Measurements from ENCODE around the gene TIMP2. TPM values are rescaled to one million over a fixed set of nuclear protein-coding genes. Genes with fewer than 3 reads are reported as not detected.
A peak's percentile ranks its signal among the peaks of the same experiment; 100 is the strongest.

TIMP2 gene
- total and polyA plus RNA-seq, 2 of the 13 experiments (the other 11 are each of a cell fraction or from before 2014, with no cell fraction given), result 3.8 to 8.5 TPM

DNA sequence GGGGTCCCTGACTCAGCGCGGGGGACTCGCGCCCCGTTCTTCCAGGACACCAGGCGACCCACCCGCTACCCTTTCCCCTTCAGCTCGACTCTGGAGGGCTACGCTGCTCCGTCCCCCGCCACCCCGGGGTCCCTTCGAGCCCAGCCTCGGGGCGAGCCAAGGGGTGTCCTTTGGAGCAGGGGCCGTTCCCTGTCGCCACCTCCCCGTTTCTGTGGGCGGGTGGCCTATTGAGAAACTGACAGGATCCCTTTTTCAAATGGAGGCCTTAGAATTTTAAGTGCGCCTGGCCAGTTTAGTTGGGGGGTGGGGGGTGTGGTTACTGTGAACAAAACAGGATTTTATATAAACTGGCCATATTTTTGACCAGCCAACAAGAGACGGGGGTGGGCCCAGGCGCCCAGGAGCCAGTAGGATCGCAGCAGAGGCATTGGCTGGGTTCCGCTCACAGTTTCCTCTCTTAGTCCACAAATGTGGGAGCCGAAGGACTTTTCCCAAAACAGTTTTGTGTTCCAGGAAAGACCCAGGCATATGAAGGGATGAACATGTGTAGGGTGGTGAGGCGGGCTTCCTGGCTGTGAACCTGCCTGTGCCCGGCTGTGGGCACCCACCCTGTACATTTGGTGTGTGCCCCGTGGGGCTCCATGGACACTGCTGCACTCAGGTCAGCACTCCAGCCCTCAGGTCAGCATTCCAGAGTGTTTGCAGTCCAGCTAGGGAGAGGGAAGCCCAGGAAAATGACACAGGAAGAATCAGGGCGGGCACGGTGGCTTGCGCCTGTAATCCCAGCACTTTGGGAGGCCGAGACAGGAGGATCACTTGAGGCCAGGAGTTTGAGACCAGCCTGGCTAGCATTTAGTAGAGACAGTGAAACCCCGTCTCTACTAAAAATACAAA lies 722 bp upstream of the TIMP2 start (continued):
- TF ChIP-seq, protein P1, sequence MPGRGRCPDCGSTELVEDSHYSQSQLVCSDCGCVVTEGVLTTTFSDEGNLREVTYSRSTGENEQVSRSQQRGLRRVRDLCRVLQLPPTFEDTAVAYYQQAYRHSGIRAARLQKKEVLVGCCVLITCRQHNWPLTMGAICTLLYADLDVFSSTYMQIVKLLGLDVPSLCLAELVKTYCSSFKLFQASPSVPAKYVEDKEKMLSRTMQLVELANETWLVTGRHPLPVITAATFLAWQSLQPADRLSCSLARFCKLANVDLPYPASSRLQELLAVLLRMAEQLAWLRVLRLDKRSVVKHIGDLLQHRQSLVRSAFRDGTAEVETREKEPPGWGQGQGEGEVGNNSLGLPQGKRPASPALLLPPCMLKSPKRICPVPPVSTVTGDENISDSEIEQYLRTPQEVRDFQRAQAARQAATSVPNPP (CRISPR knock-in tag; IDR thresholded peaks at IDR 0.05), result no peak
- TF ChIP-seq HNF4A (CRISPR knock-in tag; IDR thresholded peaks at IDR 0.05) (no peak), FOXC1 (CRISPR knock-in tag; IDR thresholded peaks at IDR 0.05; ENCODE audit: borderline replicate concordance) (no peak; the same call in 1 of the 2 replicates), GTF2F1 (IDR thresholded peaks at IDR 0.05; ENCODE audit: low read length) (no peak), ZNF562 (CRISPR knock-in tag; IDR thresholded peaks at IDR 0.05; ENCODE audit: borderline replicate concordance) (no peak), ZSCAN20 (CRISPR knock-in tag; IDR thresholded peaks at IDR 0.05; ENCODE audit: borderline replicate concordance) (no peak), ZNF841 (CRISPR knock-in tag; IDR thresholded peaks at IDR 0.05; ENCODE audit: borderline replicate concordance) (no peak), ZNF350 (CRISPR knock-in tag; IDR thresholded peaks at IDR 0.05; ENCODE audit: borderline replicate concordance, low read depth) (no peak; the same call in 1 of the 2 replicates), HIVEP1 (CRISPR knock-in tag; IDR thresholded peaks at IDR 0.05) (peak; percentile 67), TARDBP (CRISPR knock-in tag; IDR thresholded peaks at IDR 0.05) (no peak), IRX3 (CRISPR knock-in tag; IDR thresholded peaks at IDR 0.05; ENCODE audit: borderline replicate concordance, low read depth) (no peak), EP300 (IDR thresholded peaks at IDR 0.05; ENCODE audit: low read depth in 2 of 2, low read length in 2 of 2) (no peak), EP300 (CRISPR knock-in tag; IDR thresholded peaks at IDR 0.05; ENCODE audit: borderline replicate concordance) (no peak)
- TF ChIP-seq, protein P2, sequence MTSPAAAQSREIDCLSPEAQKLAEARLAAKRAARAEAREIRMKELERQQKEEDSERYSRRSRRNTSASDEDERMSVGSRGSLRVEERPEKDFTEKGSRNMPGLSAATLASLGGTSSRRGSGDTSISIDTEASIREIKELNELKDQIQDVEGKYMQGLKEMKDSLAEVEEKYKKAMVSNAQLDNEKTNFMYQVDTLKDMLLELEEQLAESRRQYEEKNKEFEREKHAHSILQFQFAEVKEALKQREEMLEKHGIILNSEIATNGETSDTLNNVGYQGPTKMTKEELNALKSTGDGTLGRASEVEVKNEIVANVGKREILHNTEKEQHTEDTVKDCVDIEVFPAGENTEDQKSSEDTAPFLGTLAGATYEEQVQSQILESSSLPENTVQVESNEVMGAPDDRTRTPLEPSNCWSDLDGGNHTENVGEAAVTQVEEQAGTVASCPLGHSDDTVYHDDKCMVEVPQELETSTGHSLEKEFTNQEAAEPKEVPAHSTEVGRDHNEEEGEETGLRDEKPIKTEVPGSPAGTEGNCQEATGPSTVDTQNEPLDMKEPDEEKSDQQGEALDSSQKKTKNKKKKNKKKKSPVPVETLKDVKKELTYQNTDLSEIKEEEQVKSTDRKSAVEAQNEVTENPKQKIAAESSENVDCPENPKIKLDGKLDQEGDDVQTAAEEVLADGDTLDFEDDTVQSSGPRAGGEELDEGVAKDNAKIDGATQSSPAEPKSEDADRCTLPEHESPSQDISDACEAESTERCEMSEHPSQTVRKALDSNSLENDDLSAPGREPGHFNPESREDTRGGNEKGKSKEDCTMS (CRISPR knock-in tag; conservative IDR thresholded peaks at IDR 0.05), result no peak
- TF ChIP-seq, protein P3, sequence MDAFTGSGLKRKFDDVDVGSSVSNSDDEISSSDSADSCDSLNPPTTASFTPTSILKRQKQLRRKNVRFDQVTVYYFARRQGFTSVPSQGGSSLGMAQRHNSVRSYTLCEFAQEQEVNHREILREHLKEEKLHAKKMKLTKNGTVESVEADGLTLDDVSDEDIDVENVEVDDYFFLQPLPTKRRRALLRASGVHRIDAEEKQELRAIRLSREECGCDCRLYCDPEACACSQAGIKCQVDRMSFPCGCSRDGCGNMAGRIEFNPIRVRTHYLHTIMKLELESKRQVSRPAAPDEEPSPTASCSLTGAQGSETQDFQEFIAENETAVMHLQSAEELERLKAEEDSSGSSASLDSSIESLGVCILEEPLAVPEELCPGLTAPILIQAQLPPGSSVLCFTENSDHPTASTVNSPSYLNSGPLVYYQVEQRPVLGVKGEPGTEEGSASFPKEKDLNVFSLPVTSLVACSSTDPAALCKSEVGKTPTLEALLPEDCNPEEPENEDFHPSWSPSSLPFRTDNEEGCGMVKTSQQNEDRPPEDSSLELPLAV (CRISPR knock-in tag; conservative IDR thresholded peaks at IDR 0.05; ENCODE audit: low read depth), result no peak
- TF ChIP-seq, protein P4, sequence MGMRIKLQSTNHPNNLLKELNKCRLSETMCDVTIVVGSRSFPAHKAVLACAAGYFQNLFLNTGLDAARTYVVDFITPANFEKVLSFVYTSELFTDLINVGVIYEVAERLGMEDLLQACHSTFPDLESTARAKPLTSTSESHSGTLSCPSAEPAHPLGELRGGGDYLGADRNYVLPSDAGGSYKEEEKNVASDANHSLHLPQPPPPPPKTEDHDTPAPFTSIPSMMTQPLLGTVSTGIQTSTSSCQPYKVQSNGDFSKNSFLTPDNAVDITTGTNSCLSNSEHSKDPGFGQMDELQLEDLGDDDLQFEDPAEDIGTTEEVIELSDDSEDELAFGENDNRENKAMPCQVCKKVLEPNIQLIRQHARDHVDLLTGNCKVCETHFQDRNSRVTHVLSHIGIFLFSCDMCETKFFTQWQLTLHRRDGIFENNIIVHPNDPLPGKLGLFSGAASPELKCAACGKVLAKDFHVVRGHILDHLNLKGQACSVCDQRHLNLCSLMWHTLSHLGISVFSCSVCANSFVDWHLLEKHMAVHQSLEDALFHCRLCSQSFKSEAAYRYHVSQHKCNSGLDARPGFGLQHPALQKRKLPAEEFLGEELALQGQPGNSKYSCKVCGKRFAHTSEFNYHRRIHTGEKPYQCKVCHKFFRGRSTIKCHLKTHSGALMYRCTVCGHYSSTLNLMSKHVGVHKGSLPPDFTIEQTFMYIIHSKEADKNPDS (CRISPR knock-in tag; IDR thresholded peaks at IDR 0.05), result peak; percentile 34; the same call in 1 of the 2 replicates
